MM.1S (cell line): ENCODE data around the gene NOXA1.

Experiments
- DNase-seq: peaks from one replicate; pipeline ENCODE4 v3.0.0-alpha.2; 2015
- H2AFZ ChIP-seq: fragments of 300-600 bp; sonication (generic); 2 replicates; pipeline ENCODE4 v1.6.0; 2016; ENCODE audit warnings: antibody characterized with exemption, low read length
- H3F3A ChIP-seq: fragments of 300-600 bp; sonication (generic); 2 replicates; pipeline ENCODE4 v1.6.1; 2016; ENCODE audit warnings: mild to moderate bottlenecking, antibody characterized with exemption, low read length, moderate library complexity, mixed read lengths; ENCODE audit not compliant: insufficient read depth
- H3K27ac ChIP-seq: fragments of 300-600 bp; sonication (generic); 2 replicates; pipeline ENCODE4 v1.5.1; 2016; ENCODE audit warnings: mild to moderate bottlenecking, low read length
- H3K27me3 ChIP-seq: fragments of 300-600 bp; sonication (generic); replicated peaks from 2 replicates; pipeline ENCODE4 v1.6.0; 2016; ENCODE audit warnings: low read length; ENCODE audit not compliant: insufficient read depth
- H3K36me3 ChIP-seq: fragments of 300-600 bp; sonication (generic); replicated peaks from 2 replicates; pipeline ENCODE4 v1.6.1; 2016; ENCODE audit warnings: mild to moderate bottlenecking, low read length, mixed read lengths; ENCODE audit not compliant: insufficient read depth
- H3K4me1 ChIP-seq: fragments of 300-600 bp; sonication (generic); 2 replicates; pipeline ENCODE4 v1.6.1; 2016; ENCODE audit warnings: low read length, mixed read lengths
- H3K4me2 ChIP-seq: fragments of 300-600 bp; sonication (generic); 2 replicates; pipeline ENCODE4 v1.6.0; 2016; ENCODE audit warnings: low read depth, low read length
- H3K4me3 ChIP-seq: fragments of 300-600 bp; sonication (generic); 2 replicates; pipeline ENCODE4 v1.5.1; 2016; ENCODE audit warnings: low read length, mixed read lengths
- H3K79me2 ChIP-seq: fragments of 300-600 bp; sonication (generic); 2 replicates; pipeline ENCODE4 v1.6.1; 2016; ENCODE audit warnings: mixed run types, low read length, mixed read lengths
- H3K9ac ChIP-seq: fragments of 300-600 bp; sonication (generic); 2 replicates; pipeline ENCODE4 v1.6.1; 2016; ENCODE audit warnings: low read length, mixed read lengths
- H3K9me2 ChIP-seq: fragments of 300-600 bp; sonication (generic); replicated peaks from 2 replicates; pipeline ENCODE4 v1.6.1; 2016; ENCODE audit warnings: mild to moderate bottlenecking, low read length, mixed read lengths; ENCODE audit not compliant: insufficient read depth
- H3K9me3 ChIP-seq: fragments of 300-600 bp; sonication (generic); replicated peaks from 2 replicates; pipeline ENCODE4 v1.6.1; 2016; ENCODE audit warnings: mild to moderate bottlenecking, low read length, mixed read lengths; ENCODE audit not compliant: insufficient read depth
- H4K20me1 ChIP-seq: fragments of 300-600 bp; sonication (generic); 2 replicates; pipeline ENCODE4 v1.6.1; 2016; ENCODE audit warnings: mild to moderate bottlenecking, low read length, moderate library complexity, mixed read lengths; ENCODE audit not compliant: insufficient read depth
- CTCF ChIP-seq: fragments of 300-600 bp; sonication (generic); IDR thresholded peaks from 2 replicates; pipeline ENCODE4 v1.5.1; 2016; ENCODE audit warnings: antibody characterized with exemption, low read length, mixed read lengths
- EZH2 ChIP-seq: fragments of 300-600 bp; sonication (generic); optimal IDR thresholded peaks from 2 replicates; pipeline ENCODE3; 2017; ENCODE audit warnings: low read depth, mild to moderate bottlenecking, antibody characterized with exemption, low read length, mixed read lengths
- EZH2phosphoT487 ChIP-seq: fragments of 300-600 bp; sonication (generic); IDR thresholded peaks from 2 replicates; pipeline ENCODE4 v1.6.1; 2018; ENCODE audit warnings: antibody characterized with exemption, low read length

Gene NOXA1

GRCh38 chr9:137406876-137407589, 16.2 kb upstream of the NOXA1 start:
- H3K9me2 ChIP-seq: no peaks in the 10 kb centered on the region
- no peaks in the 10 kb centered on the region for H3K79me2 ChIP-seq
- H3K9me3 ChIP-seq: no peaks in the 10 kb centered on the region
- TF ChIP-seq EZH2 (no peak), CTCF (peak; percentile 11; the same call in 1 of the 2 replicates), EZH2phosphoT487 (no peak)
- H3K36me3 ChIP-seq: no peaks in the 10 kb centered on the region
- H3K27me3 ChIP-seq: no peaks in the 10 kb centered on the region
- H3F3A ChIP-seq: no peaks in the 10 kb centered on the region
- H3K9ac ChIP-seq: no peak overlapping the region
- H3K27ac ChIP-seq: no peak overlapping the region
- no peak overlapping the region for H2AFZ ChIP-seq
- no peak for DNase-seq
- no peak overlapping the region for H3K4me3 ChIP-seq
- H3K4me2 ChIP-seq: no peak overlapping the region
- H4K20me1 ChIP-seq: no peaks in the 10 kb centered on the region
- no peaks in the 10 kb centered on the region; the same call in 1 of the 2 replicates for H3K4me1 ChIP-seq

GRCh38 chr9:137407590-137408300, 15.4 kb upstream of the NOXA1 start:
- no peaks in the 10 kb centered on the region for H3K9me3 ChIP-seq
- H3K79me2 ChIP-seq: no peaks in the 10 kb centered on the region
- no peaks in the 10 kb centered on the region for H3F3A ChIP-seq
- no peak overlapping the region for H2AFZ ChIP-seq
- H3K4me1 ChIP-seq: no peaks in the 10 kb centered on the region; the same call in 1 of the 2 replicates
- no peaks in the 10 kb centered on the region for H3K27me3 ChIP-seq
- H3K4me2 ChIP-seq: no peak overlapping the region
- no peak overlapping the region for H3K9ac ChIP-seq
- H3K9me2 ChIP-seq: no peaks in the 10 kb centered on the region
- no peaks in the 10 kb centered on the region for H3K36me3 ChIP-seq
- no peak for TF ChIP-seq EZH2phosphoT487
- no peak for TF ChIP-seq EZH2
- no peak for TF ChIP-seq CTCF
- H4K20me1 ChIP-seq: no peaks in the 10 kb centered on the region
- DNase-seq: no peak
- no peak overlapping the region for H3K27ac ChIP-seq
- H3K4me3 ChIP-seq: no peak overlapping the region

GRCh38 chr9:137408651-137409405, 14.4 kb upstream of the NOXA1 start:
- no peak overlapping the region for H2AFZ ChIP-seq
- no peak overlapping the region for H3K27ac ChIP-seq
- no peak for TF ChIP-seq EZH2phosphoT487
- TF ChIP-seq CTCF: no peak
- no peak for TF ChIP-seq EZH2
- no peak overlapping the region for H3K9ac ChIP-seq
- no peak overlapping the region for H3K4me3 ChIP-seq
- H3K9me3 ChIP-seq: no peaks in the 10 kb centered on the region
- H3K9me2 ChIP-seq: no peaks in the 10 kb centered on the region
- H3K79me2 ChIP-seq: no peaks in the 10 kb centered on the region
- no peaks in the 10 kb centered on the region for H3K36me3 ChIP-seq
- no peaks in the 10 kb centered on the region for H3F3A ChIP-seq
- no peaks in the 10 kb centered on the region; the same call in 1 of the 2 replicates for H3K4me1 ChIP-seq
- DNase-seq: no peak
- no peaks in the 10 kb centered on the region for H4K20me1 ChIP-seq
- H3K4me2 ChIP-seq: no peak overlapping the region
- no peaks in the 10 kb centered on the region for H3K27me3 ChIP-seq
